Measurements from ENCODE around the gene SGCA. TPM values are rescaled to one million over a fixed set of nuclear protein-coding genes. Genes with fewer than 3 reads are reported as not detected.

The SGCA gene
- total and polyA plus RNA-seq, 9 of the 15 experiments (the other 6 are each of a cell fraction or from before 2014, with no cell fraction given) = not detected

GRCh38 chr17:50212121-50212843, 46.5 kb downstream of the SGCA start (continued):
- TF ChIP-seq ZNF280A (IDR thresholded peaks at IDR 0.05; ENCODE audit: low read depth, partially characterized antibody) (no peak), ZKSCAN1 (IDR thresholded peaks at IDR 0.05; ENCODE audit: low read depth, low read length) (no peak), ZEB2 (IDR thresholded peaks at IDR 0.05) (no peak), COPS2 (conservative IDR thresholded peaks at IDR 0.05) (no peak), ZNF140 (CRISPR knock-in tag; IDR thresholded peaks at IDR 0.05) (no peak), ZBTB34 (CRISPR knock-in tag; IDR thresholded peaks at IDR 0.05) (no peak), ZKSCAN3 (CRISPR knock-in tag; IDR thresholded peaks at IDR 0.05) (no peak), RBBP5 (IDR thresholded peaks at IDR 0.05; ENCODE audit: borderline replicate concordance, insufficient read depth, low read length, poor library complexity, severe bottlenecking) (no peak), JUND (IDR thresholded peaks at IDR 0.05; ENCODE audit: borderline replicate concordance, low read depth, low read length) (peak; percentile 56; the same call in 1 of the 2 replicates), JUND (tag; IDR thresholded peaks at IDR 0.05; ENCODE audit: borderline replicate concordance, low read depth, low read length) (peak; percentile 35; the same call in 2 of the 3 replicates), IFI16 (CRISPR knock-in tag; IDR thresholded peaks at IDR 0.05) (no peak), HOXB6 (CRISPR knock-in tag; IDR thresholded peaks at IDR 0.05; ENCODE audit: borderline replicate concordance) (no peak), ZNF830 (CRISPR knock-in tag; IDR thresholded peaks at IDR 0.05) (no peak), TEAD4 (IDR thresholded peaks at IDR 0.05; ENCODE audit: low read length) (peak; percentile 57), TEAD4 (CRISPR knock-in tag; IDR thresholded peaks at IDR 0.05; ENCODE audit: borderline replicate concordance) (no peak), GATAD2B (IDR thresholded peaks at IDR 0.05; ENCODE audit: borderline replicate concordance) (no peak), SMAD2 (IDR thresholded peaks at IDR 0.05; ENCODE audit: low read depth, low read length) (no peak), MTF1 (CRISPR knock-in tag; IDR thresholded peaks at IDR 0.05; ENCODE audit: borderline replicate concordance) (no peak), CBFA2T3 (IDR thresholded peaks at IDR 0.05) (peak; percentile 78)
- TF ChIP-seq, protein P1, sequence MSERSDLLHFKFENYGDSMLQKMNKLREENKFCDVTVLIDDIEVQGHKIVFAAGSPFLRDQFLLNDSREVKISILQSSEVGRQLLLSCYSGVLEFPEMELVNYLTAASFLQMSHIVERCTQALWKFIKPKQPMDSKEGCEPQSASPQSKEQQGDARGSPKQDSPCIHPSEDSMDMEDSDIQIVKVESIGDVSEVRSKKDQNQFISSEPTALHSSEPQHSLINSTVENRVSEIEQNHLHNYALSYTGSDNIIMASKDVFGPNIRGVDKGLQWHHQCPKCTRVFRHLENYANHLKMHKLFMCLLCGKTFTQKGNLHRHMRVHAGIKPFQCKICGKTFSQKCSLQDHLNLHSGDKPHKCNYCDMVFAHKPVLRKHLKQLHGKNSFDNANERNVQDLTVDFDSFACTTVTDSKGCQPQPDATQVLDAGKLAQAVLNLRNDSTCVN (CRISPR knock-in tag; IDR thresholded peaks at IDR 0.05) = no peak
- TF ChIP-seq, protein P2, sequence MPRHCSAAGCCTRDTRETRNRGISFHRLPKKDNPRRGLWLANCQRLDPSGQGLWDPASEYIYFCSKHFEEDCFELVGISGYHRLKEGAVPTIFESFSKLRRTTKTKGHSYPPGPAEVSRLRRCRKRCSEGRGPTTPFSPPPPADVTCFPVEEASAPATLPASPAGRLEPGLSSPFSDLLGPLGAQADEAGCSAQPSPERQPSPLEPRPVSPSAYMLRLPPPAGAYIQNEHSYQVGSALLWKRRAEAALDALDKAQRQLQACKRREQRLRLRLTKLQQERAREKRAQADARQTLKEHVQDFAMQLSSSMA (CRISPR knock-in tag; IDR thresholded peaks at IDR 0.05) = no peak
